Thymus (tissue), 11 donors: Measurements from ENCODE around the gene FAM83F. TPM values are rescaled to one million over a fixed set of nuclear protein-coding genes. Genes with fewer than 3 reads are reported as not detected.

Experiments used
- DNase-seq, 9 donors: peaks; one replicate each; pipeline ENCODE4 v3.0.0-alpha.2; 2013; ENCODE audit warnings: low spot score in 9 of 9, low read depth in 6 of 9, missing footprints in 1 of 9
- H3K27ac ChIP-seq, 2 donors: one replicate each; pipeline ENCODE4 v1.5.1; 2013; ENCODE audit warnings: control low read depth in 1 of 2, low read depth in 1 of 2, low read length in 1 of 2, mild to moderate bottlenecking in 1 of 2, moderate library complexity in 1 of 2
- H3K27me3 ChIP-seq, 2 donors: one replicate each; pipeline ENCODE4 v1.5.1; 2013; ENCODE audit warnings: low read length in 1 of 2; ENCODE audit not compliant: control insufficient read depth in 2 of 2, insufficient read depth in 1 of 2
- H3K36me3 ChIP-seq, 2 donors: one replicate each; pipeline ENCODE4 v1.5.1; 2013; ENCODE audit warnings: low read length in 1 of 2, mild to moderate bottlenecking in 1 of 2, moderate library complexity in 1 of 2; ENCODE audit not compliant: control insufficient read depth in 2 of 2, insufficient read depth in 2 of 2
- H3K4me1 ChIP-seq, 2 donors: one replicate each; pipeline ENCODE4 v1.5.1; 2013; ENCODE audit warnings: low read length in 2 of 2; ENCODE audit not compliant: control insufficient read depth in 2 of 2, insufficient read depth in 2 of 2
- H3K4me3 ChIP-seq, 2 donors: one replicate each; pipeline ENCODE4 v1.5.1; 2013; ENCODE audit warnings: low read length in 2 of 2, control low read depth in 1 of 2, mild to moderate bottlenecking in 1 of 2
- H3K9me3 ChIP-seq, 2 donors: one replicate each; pipeline ENCODE4 v1.5.1; 2013; ENCODE audit warnings: low read length in 1 of 2, mild to moderate bottlenecking in 1 of 2; ENCODE audit not compliant: control insufficient read depth in 2 of 2, insufficient read depth in 1 of 2
- WGBS: extraction: QIAGEN DNeasy Blood & Tissue Kit; methylation state at CpG from one replicate; pipeline ENCODE4 v1.1.7; 2013; 5-methylcytosine and 5-hydroxymethylcytosine counted together
- polyA plus RNA-seq: library from polyadenylated mRNA; stranded (reverse); fragments of 200-250 nt; gene quantifications from one replicate; pipeline ENCODE4 v1.2.3, GENCODE V29; 2013
- total RNA-seq: library from RNA; stranded (reverse); fragments of 120-200 nt; gene quantifications from one replicate; pipeline ENCODE4 v1.2.4, GENCODE V29; 2013
- donor health status: healthy.

FAM83F gene
- total and polyA plus RNA-seq, 2 donors, result 2.0 to 2.4 TPM

DNA sequence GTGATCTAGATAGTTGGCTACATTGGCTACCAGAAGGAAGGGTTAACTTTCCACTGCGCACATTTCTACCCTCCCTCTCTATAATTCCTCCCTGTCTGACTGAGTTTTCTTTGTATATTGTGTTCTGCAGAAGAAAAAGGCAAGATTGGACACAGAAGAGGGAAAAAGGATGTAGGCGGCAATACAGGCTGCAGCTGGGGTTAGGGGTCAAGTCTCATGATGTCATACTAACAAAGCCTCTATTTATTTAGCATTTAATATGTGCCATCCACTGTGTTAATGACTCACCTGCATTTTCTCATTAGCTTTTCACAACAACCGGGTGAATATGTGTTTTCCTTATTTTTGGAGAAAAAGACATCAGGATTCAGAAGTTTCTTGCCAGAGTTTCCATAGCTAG is 2.0 kb downstream of the FAM83F start:
- H3K36me3 ChIP-seq, result no peaks in the 10 kb centered on the region
- peaks cover 12 to 29% of the 10 kb centered on the region in 2 donors for H3K27me3 ChIP-seq
- 97% methylated on average over 3 of the region's 3 CpGs for WGBS
- no peak for DNase-seq
- H3K4me3 ChIP-seq, result no peak overlapping the region
- H3K27ac ChIP-seq, result no peak overlapping the region
- no peaks in the 10 kb centered on the region for H3K9me3 ChIP-seq
- peaks cover 12 to 45% of the 10 kb centered on the region in 2 donors for H3K4me1 ChIP-seq

GRCh38 chr22:39997421-39997820 is 2.7 kb downstream of the FAM83F start:
- Histone ChIP-seq H3K4me3 (no peak overlapping the region), H3K27ac (no peak overlapping the region), H3K4me1 (peaks cover 12 to 45% of the 10 kb centered on the region in 2 donors), H3K36me3 (no peaks in the 10 kb centered on the region), H3K27me3 (peaks cover 12 to 29% of the 10 kb centered on the region in 2 donors), H3K9me3 (no peaks in the 10 kb centered on the region)
- no peak for DNase-seq
- WGBS, result 94% methylated on average over 3 of the region's 3 CpGs

DNA sequence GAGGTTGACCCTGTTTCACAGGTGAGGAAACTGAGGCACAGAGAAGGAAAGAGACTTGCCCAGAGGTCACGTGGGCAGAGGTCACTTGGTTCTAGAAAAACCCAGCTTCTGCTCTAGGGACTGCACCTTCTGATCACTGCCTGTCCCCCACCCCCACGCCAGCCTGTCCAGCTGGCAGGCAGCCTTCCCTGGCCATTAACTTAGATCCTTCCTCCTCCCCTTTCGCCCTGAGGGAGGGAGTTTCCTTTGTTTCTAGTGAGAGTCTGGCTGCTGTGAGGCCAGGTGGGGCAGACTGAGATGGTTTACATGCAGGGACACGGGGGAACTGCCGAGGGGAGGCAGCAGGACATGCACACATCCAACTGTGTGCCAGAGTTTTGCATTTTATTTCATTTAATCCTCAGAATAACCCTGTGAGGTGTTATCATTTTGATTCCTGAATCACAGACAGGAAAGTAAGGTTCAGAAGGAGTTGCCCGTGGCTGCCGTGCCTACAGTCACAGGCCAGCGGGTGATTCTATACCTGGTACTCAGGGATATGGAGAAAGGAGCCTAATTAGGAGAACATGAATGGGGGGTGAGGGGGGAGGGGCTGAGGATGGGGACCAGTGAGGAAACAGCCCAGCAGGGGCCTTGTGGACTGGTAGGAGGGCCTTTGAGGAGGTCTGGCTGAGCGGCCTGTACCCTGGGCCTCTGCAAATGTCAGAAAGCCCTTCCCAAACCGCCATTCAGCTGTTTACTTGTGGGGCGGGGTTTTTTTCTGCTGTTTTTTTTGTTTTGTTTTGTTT is 3.4 kb downstream of the FAM83F start:
- peaks cover 12 to 45% of the 10 kb centered on the region in 2 donors for H3K4me1 ChIP-seq
- peaks cover 12 to 27% of the 10 kb centered on the region in 2 donors for H3K27me3 ChIP-seq
- no peak overlapping the region for H3K4me3 ChIP-seq
- H3K27ac ChIP-seq, result no peak overlapping the region
- no peak for DNase-seq
- 86% methylated on average over 11 of the region's 11 CpGs for WGBS
- H3K36me3 ChIP-seq, result no peaks in the 10 kb centered on the region
- no peaks in the 10 kb centered on the region for H3K9me3 ChIP-seq

GRCh38 chr22:39999144-39999757 is 4.5 kb downstream of the FAM83F start:
- no peak for DNase-seq
- Histone ChIP-seq H3K36me3 (no peaks in the 10 kb centered on the region), H3K4me1 (peaks cover 11 to 35% of the 10 kb centered on the region in 2 donors), H3K9me3 (no peaks in the 10 kb centered on the region), H3K4me3 (no peak overlapping the region), H3K27ac (no peak overlapping the region), H3K27me3 (peaks cover 12 to 16% of the 10 kb centered on the region in 2 donors)
- WGBS, result 93% methylated on average over 16 of the region's 16 CpGs

DNA sequence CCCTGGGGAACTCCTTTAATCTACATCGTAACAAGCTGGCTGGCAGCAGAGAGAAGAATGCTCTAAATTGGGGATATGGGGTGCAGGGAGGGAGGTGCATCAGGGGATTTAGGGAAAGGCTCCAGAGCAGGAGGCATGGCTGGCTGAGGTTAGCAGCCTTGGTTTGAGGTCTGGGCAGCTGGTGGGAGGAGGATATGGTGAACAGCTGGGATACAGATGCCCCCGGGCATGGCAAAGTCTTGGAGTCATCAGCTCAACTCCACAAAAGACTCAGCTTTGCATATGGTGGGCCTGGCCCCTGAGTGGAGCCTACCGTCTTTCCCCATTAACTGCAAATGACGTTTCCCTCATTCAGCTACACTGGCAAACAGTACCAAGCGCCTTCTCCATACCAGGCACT is 5.4 kb downstream of the FAM83F start:
- H3K4me3 ChIP-seq, result no peak overlapping the region
- H3K36me3 ChIP-seq, result no peaks in the 10 kb centered on the region
- peaks cover 4 to 9% of the 10 kb centered on the region in 2 donors for H3K27me3 ChIP-seq
- DNase-seq, result no peak
- H3K27ac ChIP-seq, result no peak overlapping the region
- H3K4me1 ChIP-seq, result peaks cover 1 to 33% of the 10 kb centered on the region in 2 donors
- 99% methylated on average over 5 of the region's 5 CpGs for WGBS
- no peaks in the 10 kb centered on the region for H3K9me3 ChIP-seq

DNA sequence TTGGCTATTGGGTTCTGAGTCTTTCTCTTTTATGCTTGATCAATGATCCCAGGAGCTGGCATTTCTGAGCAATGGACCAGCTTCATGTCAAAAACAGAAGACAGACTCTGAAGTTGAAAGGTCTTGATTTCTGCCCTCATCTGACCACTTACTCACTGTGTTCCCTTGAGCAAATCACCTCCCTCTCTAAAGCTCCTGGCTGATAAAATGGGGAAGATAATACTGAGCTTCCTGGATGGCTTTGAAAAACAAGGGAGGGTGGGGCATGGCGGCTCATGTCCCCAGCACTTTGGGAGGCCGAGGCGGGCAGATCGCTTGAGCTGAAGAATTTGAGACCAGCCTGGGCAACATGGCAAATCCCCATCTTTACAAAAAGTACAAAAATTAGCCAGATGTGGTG is 6.4 kb downstream of the FAM83F start:
- Histone ChIP-seq H3K9me3 (no peaks in the 10 kb centered on the region), H3K4me1 (peaks cover 0 to 27% of the 10 kb centered on the region in 2 donors), H3K27ac (no peak overlapping the region), H3K27me3 (no peaks in the 10 kb centered on the region), H3K36me3 (no peaks in the 10 kb centered on the region), H3K4me3 (no peak overlapping the region)
- no peak for DNase-seq
- 94% methylated on average over 4 of the region's 4 CpGs for WGBS

GRCh38 chr22:40001800-40002577 is 7.2 kb downstream of the FAM83F start:
- 85% methylated on average over 14 of the region's 14 CpGs for WGBS
- no peak overlapping the region for H3K4me3 ChIP-seq

GRCh38 chr22:40002935-40003715 is 8.4 kb downstream of the FAM83F start:
- Histone ChIP-seq H3K27ac (no peak overlapping the region), H3K36me3 (no peaks in the 10 kb centered on the region), H3K4me3 (no peak overlapping the region), H3K9me3 (no peaks in the 10 kb centered on the region), H3K27me3 (no peaks in the 10 kb centered on the region), H3K4me1 (peaks cover 7 to 38% of the 10 kb centered on the region in 2 donors)
- 97% methylated on average over 6 of the region's 6 CpGs for WGBS
- no peak for DNase-seq

More at GRCh38 chr22:40001800-40002577, 7.2 kb downstream of the FAM83F start:
- H3K4me1 ChIP-seq, result peaks cover 3 to 36% of the 10 kb centered on the region in 2 donors
- H3K9me3 ChIP-seq, result no peaks in the 10 kb centered on the region
- no peaks in the 10 kb centered on the region for H3K27me3 ChIP-seq
- no peaks in the 10 kb centered on the region for H3K36me3 ChIP-seq
- no peak for DNase-seq
- H3K27ac ChIP-seq, result no peak overlapping the region
